Erythroblast (primary cell): Measurements from ENCODE around the gene ITIH1.

Source experiments
- GATA1 ChIP-seq: IDR thresholded peaks from 2 replicates; pipeline ENCODE4 v1.6.1; 2011; ENCODE audit warnings: low read depth, mild to moderate bottlenecking, control low read depth, low read length, moderate library complexity
- POLR2A ChIP-seq: IDR thresholded peaks from 2 replicates; pipeline ENCODE4 v1.6.1; 2011; ENCODE audit warnings: mild to moderate bottlenecking, low read length

- TF ChIP-seq POLR2A (no peak), GATA1 (no peak)
Observed at GRCh38 chr3:52790337-52790736, 12.9 kb downstream of the ITIH1 start.
